HepG2 (cell line): Measurements from ENCODE around the gene ZMIZ2.

Experiments
- CEBPG ChIP-seq: IDR thresholded peaks from 2 replicates; pipeline ENCODE4 v1.6.1; 2016
- CTCF ChIP-seq: sonication (generic); formaldehyde crosslinking; IDR thresholded peaks from 2 replicates; pipeline ENCODE4 v1.5.0; 2020; ENCODE audit warnings: mild to moderate bottlenecking, missing genetic modification reagents, moderate library complexity
- EZH2 ChIP-seq: conservative IDR thresholded peaks from 2 replicates; pipeline ENCODE4 v1.6.1; 2012; ENCODE audit warnings: mild to moderate bottlenecking, low read depth, low read length, moderate library complexity
- KDM5B ChIP-seq: sonication (generic); formaldehyde crosslinking; IDR thresholded peaks from 2 replicates; pipeline ENCODE4 v1.4.0; 2020; ENCODE audit warnings: missing genetic modification reagents, mild to moderate bottlenecking, borderline replicate concordance
- POLR2A ChIP-seq, 2 experiments: IDR thresholded peaks; 2 replicates each; pipeline ENCODE4 v1.6.1; 2011; ENCODE audit warnings: low read depth in 2 of 2, low read length in 2 of 2, mild to moderate bottlenecking in 1 of 2, moderate library complexity in 1 of 2; ENCODE audit not compliant: insufficient read depth in 1 of 2
- SMAD3 ChIP-seq: sonication (generic); formaldehyde crosslinking; IDR thresholded peaks from 2 replicates; pipeline ENCODE4 v1.4.0; 2020; ENCODE audit warnings: missing genetic modification reagents
- ZNF12 ChIP-seq: sonication (generic); formaldehyde crosslinking; IDR thresholded peaks from 2 replicates; pipeline ENCODE4 v1.5.0; 2020; ENCODE audit warnings: missing genetic modification reagents
- ZNF746 ChIP-seq: sonication (generic); formaldehyde crosslinking; IDR thresholded peaks from 2 replicates; pipeline ENCODE4 v1.8.0; 2022; ENCODE audit warnings: mild to moderate bottlenecking, missing genetic modification reagents
- TF ChIP-seq, protein P1 (sequence below): sonication (generic); formaldehyde crosslinking; IDR thresholded peaks from 2 replicates; pipeline ENCODE4 v1.4.0; 2020; ENCODE audit warnings: missing genetic modification reagents

DNA sequence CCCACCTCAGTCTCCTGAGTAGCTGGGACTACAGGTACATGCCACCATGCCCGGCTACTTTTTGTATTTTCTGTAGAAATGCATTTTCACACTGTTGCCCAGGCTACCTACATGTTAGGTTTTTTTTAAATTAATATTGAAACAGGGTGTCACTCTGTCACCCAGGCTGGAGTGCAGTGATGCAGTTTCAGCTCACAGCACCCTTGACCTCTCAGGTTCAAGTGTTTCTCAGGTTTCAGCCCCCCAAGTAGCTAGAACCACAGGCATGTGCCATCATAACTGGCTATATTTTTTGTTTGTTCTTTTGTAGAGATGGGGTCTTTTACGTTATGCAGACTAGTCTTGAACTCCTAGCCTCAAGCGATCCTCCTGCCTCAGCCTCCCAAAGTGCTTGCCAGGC is 32.4 kb upstream of the ZMIZ2 start:
- TF ChIP-seq EZH2, result no peak
- TF ChIP-seq CTCF (CRISPR knock-in tag), result no peak
- TF ChIP-seq POLR2A (IDR thresholded peaks at IDR 0.05; ENCODE audit: insufficient read depth in 1 of 2, low read depth in 2 of 2, low read length in 2 of 2), result no peak
- TF ChIP-seq ZNF746 (CRISPR knock-in tag), result no peak
- no peak for TF ChIP-seq KDM5B (CRISPR knock-in tag)
- TF ChIP-seq, protein P1, sequence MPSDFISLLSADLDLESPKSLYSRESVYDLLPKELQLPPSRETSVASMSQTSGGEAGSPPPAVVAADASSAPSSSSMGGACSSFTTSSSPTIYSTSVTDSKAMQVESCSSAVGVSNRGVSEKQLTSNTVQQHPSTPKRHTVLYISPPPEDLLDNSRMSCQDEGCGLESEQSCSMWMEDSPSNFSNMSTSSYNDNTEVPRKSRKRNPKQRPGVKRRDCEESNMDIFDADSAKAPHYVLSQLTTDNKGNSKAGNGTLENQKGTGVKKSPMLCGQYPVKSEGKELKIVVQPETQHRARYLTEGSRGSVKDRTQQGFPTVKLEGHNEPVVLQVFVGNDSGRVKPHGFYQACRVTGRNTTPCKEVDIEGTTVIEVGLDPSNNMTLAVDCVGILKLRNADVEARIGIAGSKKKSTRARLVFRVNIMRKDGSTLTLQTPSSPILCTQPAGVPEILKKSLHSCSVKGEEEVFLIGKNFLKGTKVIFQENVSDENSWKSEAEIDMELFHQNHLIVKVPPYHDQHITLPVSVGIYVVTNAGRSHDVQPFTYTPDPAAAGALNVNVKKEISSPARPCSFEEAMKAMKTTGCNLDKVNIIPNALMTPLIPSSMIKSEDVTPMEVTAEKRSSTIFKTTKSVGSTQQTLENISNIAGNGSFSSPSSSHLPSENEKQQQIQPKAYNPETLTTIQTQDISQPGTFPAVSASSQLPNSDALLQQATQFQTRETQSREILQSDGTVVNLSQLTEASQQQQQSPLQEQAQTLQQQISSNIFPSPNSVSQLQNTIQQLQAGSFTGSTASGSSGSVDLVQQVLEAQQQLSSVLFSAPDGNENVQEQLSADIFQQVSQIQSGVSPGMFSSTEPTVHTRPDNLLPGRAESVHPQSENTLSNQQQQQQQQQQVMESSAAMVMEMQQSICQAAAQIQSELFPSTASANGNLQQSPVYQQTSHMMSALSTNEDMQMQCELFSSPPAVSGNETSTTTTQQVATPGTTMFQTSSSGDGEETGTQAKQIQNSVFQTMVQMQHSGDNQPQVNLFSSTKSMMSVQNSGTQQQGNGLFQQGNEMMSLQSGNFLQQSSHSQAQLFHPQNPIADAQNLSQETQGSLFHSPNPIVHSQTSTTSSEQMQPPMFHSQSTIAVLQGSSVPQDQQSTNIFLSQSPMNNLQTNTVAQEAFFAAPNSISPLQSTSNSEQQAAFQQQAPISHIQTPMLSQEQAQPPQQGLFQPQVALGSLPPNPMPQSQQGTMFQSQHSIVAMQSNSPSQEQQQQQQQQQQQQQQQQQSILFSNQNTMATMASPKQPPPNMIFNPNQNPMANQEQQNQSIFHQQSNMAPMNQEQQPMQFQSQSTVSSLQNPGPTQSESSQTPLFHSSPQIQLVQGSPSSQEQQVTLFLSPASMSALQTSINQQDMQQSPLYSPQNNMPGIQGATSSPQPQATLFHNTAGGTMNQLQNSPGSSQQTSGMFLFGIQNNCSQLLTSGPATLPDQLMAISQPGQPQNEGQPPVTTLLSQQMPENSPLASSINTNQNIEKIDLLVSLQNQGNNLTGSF (CRISPR knock-in tag), result no peak
- no peak for TF ChIP-seq CEBPG
- TF ChIP-seq SMAD3 (CRISPR knock-in tag), result no peak
- TF ChIP-seq ZNF12, result no peak
